Activated CD8-positive, alpha-beta memory T cell treated with anti-CD3 and anti-CD28 coated beads, Interleukin-2, amount 10 ng/mL, durations not matched to agents 7 days and 5 days (primary cell): ENCODE results near the gene DBH. TPM values are rescaled to one million over a fixed set of nuclear protein-coding genes. Genes with fewer than 3 reads are reported as not detected.

Experiments used
- ATAC-seq: fragments of 150-1000 bp; cut with Tn5 transposase; one replicate; pipeline ENCODE4 v1.10.0; 2021; ENCODE audit warnings: moderate library complexity
- CTCF ChIA-PET: fragments of 350-600 bp; sonication (Branson Sonifier 250); formaldehyde crosslinking; loops from one replicate; lab custom pipeline; 2021; ENCODE audit warnings: antibody characterized with exemption; lab: Charles Lee
- DNase-seq: peaks from one replicate; pipeline ENCODE4 v3.0.0-alpha.2; 2020
- H3K27ac Mint-ChIP-seq: one replicate; pipeline ENCODE4 v1.8.0; 2021; ENCODE audit warnings: mild to moderate bottlenecking, mixed read lengths
- H3K27me3 Mint-ChIP-seq: one replicate; pipeline ENCODE4 v1.8.0; 2021; ENCODE audit warnings: mixed read lengths
- H3K36me3 Mint-ChIP-seq: one replicate; pipeline ENCODE4 v1.8.0; 2021; ENCODE audit warnings: mild to moderate bottlenecking, mixed read lengths
- H3K4me1 Mint-ChIP-seq: one replicate; pipeline ENCODE4 v1.8.0; 2021; ENCODE audit warnings: mixed read lengths
- H3K4me3 Mint-ChIP-seq: one replicate; pipeline ENCODE4 v1.8.0; 2021; ENCODE audit warnings: mild to moderate bottlenecking, moderate library complexity, mixed read lengths
- H3K9me3 Mint-ChIP-seq: one replicate; pipeline ENCODE4 v1.8.0; 2022; ENCODE audit warnings: low read depth, mixed read lengths
- total RNA-seq, 2 experiments: library from RNA; stranded (reverse); gene quantifications; one replicate each; pipeline ENCODE4 v1.2.3, GENCODE V29; 2021

The DBH gene
- total RNA-seq, 2 experiments from 2014 or later = not detected

GRCh38 chr9:133658442-133659431 lies 22.6 kb downstream of the DBH start:
- no peak for ATAC-seq
- Mint-ChIP-seq H3K36me3 (no peaks in the 10 kb centered on the region), H3K9me3 (no peaks in the 10 kb centered on the region), H3K4me3 (no peak overlapping the region), H3K27ac (no peak overlapping the region), H3K4me1 (no peaks in the 10 kb centered on the region), H3K27me3 (peaks cover 55% of the 10 kb centered on the region)
- DNase-seq = no peak
- CTCF ChIA-PET = interaction anchor here (0.9 to 1.8 kb wide), 2 partner anchors 18 to 124 kb away, joined by 3 to 4 read pairs; no protein-coding TSS in a partner anchor

DNA sequence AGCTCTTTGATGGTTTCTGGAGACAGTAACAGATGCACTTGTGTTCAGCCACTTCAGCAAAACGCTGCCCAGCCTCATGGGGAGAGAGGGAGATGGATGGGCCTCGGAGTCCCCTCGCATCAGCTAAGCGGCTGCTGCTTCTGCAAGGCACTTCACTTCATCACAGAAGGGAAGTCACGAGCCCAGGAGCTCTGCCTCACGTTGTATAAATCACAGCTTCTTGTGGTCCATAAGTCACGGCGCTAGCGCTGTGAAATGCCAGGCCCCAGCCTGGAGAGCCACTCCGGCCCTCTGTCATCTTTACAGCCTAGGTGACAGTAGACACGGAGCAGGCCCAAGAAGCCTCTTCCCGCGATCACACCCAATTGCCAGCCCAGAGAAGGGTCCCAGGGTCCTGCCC lies 23.4 kb downstream of the DBH start:
- CTCF ChIA-PET = no interaction called here
- Mint-ChIP-seq H3K4me1 (no peaks in the 10 kb centered on the region), H3K27ac (no peak overlapping the region), H3K4me3 (no peak overlapping the region), H3K9me3 (no peaks in the 10 kb centered on the region), H3K27me3 (peaks cover 54% of the 10 kb centered on the region), H3K36me3 (no peaks in the 10 kb centered on the region)
- no peak for ATAC-seq
- no peak for DNase-seq

DNA sequence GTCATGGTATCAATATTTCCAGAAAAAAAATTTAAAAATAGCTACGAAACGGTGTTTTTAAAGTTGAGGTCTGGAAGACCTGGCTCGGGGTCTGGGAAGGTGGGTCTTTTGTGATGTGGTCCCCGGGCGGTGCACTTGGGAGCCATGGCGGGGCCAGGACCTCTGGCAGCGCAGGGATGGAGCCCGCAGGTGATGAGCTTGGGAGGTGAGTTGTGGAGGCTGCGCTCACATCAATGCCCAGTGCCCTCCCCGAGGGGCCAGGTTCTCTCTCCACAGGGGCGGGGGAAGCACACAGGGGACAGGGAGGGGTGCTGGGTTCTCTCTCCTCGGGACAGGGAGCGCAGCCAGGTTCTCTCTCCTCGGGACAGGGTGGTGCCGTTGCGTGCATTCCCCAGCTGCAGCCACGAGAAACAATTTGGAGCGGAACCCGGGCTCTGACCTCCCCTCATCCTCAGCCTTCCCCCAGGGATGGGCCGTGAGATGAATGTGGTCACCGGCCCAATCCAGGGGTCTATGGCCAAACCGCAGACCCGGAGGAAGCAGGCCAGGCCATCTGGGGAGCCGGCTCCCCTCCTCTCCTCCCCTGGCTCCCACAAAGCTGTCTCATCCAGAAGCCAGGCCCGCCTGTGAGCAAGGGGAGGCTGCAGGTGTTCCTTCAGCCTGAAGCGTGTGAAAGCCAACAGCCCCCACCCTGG lies 25.8 kb downstream of the DBH start:
- Mint-ChIP-seq H3K9me3 (no peaks in the 10 kb centered on the region), H3K27me3 (peaks cover 29% of the 10 kb centered on the region), H3K4me1 (no peaks in the 10 kb centered on the region), H3K36me3 (no peaks in the 10 kb centered on the region), H3K4me3 (no peak overlapping the region), H3K27ac (no peak overlapping the region)
- no peak for DNase-seq
- ATAC-seq = no peak
- CTCF ChIA-PET = no interaction called here

GRCh38 chr9:133664173-133665050 lies 28.2 kb downstream of the DBH start:
- Mint-ChIP-seq H3K27me3 (peaks cover 7% of the 10 kb centered on the region), H3K36me3 (no peaks in the 10 kb centered on the region), H3K9me3 (no peaks in the 10 kb centered on the region), H3K4me1 (no peaks in the 10 kb centered on the region), H3K27ac (no peak overlapping the region), H3K4me3 (no peak overlapping the region)
- ATAC-seq (no peak), DNase-seq (no peak)
- CTCF ChIA-PET = interaction anchor here (0.9 kb wide), 1 partner anchor 52 kb away, joined by 3 read pairs; no protein-coding TSS in a partner anchor

- H3K27me3 Mint-ChIP-seq = peaks cover 3% of the 10 kb centered on the region
- DNase-seq (no peak), ATAC-seq (no peak)
- no peaks in the 10 kb centered on the region for H3K9me3 Mint-ChIP-seq
- no peaks in the 10 kb centered on the region for H3K4me1 Mint-ChIP-seq
- no peaks in the 10 kb centered on the region for H3K36me3 Mint-ChIP-seq
- H3K4me3 Mint-ChIP-seq = no peak overlapping the region
- H3K27ac Mint-ChIP-seq = no peak overlapping the region
- CTCF ChIA-PET = no interaction called here
These were observed 28.9 kb downstream of the DBH start for GRCh38 chr9:133665096-133665495.

- Mint-ChIP-seq H3K4me3 (no peak overlapping the region), H3K36me3 (no peaks in the 10 kb centered on the region), H3K27me3 (no peaks in the 10 kb centered on the region), H3K27ac (no peak overlapping the region), H3K9me3 (no peaks in the 10 kb centered on the region), H3K4me1 (no peaks in the 10 kb centered on the region)
- DNase-seq (no peak), ATAC-seq (no peak)
- CTCF ChIA-PET = no interaction called here
These were observed 29.4 kb downstream of the DBH start for GRCh38 chr9:133665535-133665934.

- Mint-ChIP-seq H3K36me3 (no peaks in the 10 kb centered on the region), H3K4me1 (no peaks in the 10 kb centered on the region), H3K27ac (no peak overlapping the region), H3K9me3 (no peaks in the 10 kb centered on the region), H3K27me3 (no peaks in the 10 kb centered on the region), H3K4me3 (no peak overlapping the region)
- CTCF ChIA-PET = no interaction called here
- DNase-seq (no peak), ATAC-seq (no peak)
These were observed 30.2 kb downstream of the DBH start for GRCh38 chr9:133666387-133666786.

DNA sequence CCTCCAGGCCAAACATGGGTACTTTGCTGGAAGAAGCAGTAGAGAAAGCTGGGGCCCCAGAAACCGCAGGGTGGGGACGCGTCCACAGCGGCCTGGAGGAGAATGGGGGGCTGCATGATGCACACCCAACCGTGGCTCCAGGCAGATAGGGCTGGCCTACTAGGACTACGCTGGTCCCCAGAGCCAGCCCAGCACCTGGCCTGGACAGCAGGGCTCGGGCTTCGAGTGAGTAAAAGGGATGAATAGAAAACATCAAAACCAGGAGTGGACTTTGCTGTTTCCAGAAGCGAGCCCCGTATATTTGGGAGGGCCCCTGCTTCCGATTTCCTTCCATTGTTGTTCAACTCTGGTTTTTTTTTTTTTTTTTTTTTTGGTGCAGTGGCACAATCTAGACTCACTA lies 30.7 kb downstream of the DBH start:
- no peak for ATAC-seq
- DNase-seq = no peak
- Mint-ChIP-seq H3K4me1 (no peaks in the 10 kb centered on the region), H3K27me3 (no peaks in the 10 kb centered on the region), H3K4me3 (no peak overlapping the region), H3K9me3 (no peaks in the 10 kb centered on the region), H3K36me3 (no peaks in the 10 kb centered on the region), H3K27ac (no peak overlapping the region)
- CTCF ChIA-PET = no interaction called here

GRCh38 chr9:133667759-133668450 lies 31.7 kb downstream of the DBH start:
- CTCF ChIA-PET = no interaction called here
- H3K4me3 Mint-ChIP-seq = no peak overlapping the region
- H3K9me3 Mint-ChIP-seq = no peaks in the 10 kb centered on the region
- no peak for ATAC-seq
- H3K27me3 Mint-ChIP-seq = no peaks in the 10 kb centered on the region
- DNase-seq = no peak
- H3K27ac Mint-ChIP-seq = no peak overlapping the region
- H3K36me3 Mint-ChIP-seq = no peaks in the 10 kb centered on the region
- no peaks in the 10 kb centered on the region for H3K4me1 Mint-ChIP-seq

- Mint-ChIP-seq H3K9me3 (no peaks in the 10 kb centered on the region), H3K36me3 (no peaks in the 10 kb centered on the region), H3K27ac (no peak overlapping the region), H3K4me3 (no peak overlapping the region), H3K27me3 (no peaks in the 10 kb centered on the region), H3K4me1 (no peaks in the 10 kb centered on the region)
- DNase-seq (no peak), ATAC-seq (no peak)
- CTCF ChIA-PET = no interaction called here
These were observed 33.1 kb downstream of the DBH start for GRCh38 chr9:133669182-133669801.

DNA sequence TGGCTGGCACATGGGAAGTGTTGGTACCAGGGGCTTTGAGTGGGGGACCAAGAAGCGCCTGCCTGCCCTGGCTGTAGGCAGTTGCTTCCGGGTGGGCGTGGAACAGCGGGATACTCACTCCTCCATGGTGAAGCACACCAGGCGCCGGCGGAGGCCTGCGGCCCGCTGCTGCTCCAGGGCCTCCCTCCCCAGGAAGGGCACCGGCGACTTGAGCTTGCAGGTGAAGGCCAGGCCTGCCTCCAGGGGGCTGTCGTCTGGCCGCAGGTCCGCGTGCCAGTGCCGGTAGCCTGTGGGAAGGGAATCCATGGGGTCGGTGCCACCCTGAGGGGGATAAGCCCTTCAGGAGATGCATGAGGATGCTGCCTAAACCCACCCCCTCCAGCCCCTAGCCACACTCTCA lies 34.3 kb downstream of the DBH start:
- DNase-seq (no peak), ATAC-seq (no peak)
- no peaks in the 10 kb centered on the region for H3K36me3 Mint-ChIP-seq
- CTCF ChIA-PET = no interaction called here
- no peak overlapping the region for H3K4me3 Mint-ChIP-seq
- H3K27me3 Mint-ChIP-seq = no peaks in the 10 kb centered on the region
- no peaks in the 10 kb centered on the region for H3K9me3 Mint-ChIP-seq
- no peak overlapping the region for H3K27ac Mint-ChIP-seq
- H3K4me1 Mint-ChIP-seq = peaks cover 3% of the 10 kb centered on the region

- CTCF ChIA-PET = interaction anchor here (0.8 kb wide), 1 partner anchor 12 kb away, joined by 3 read pairs; no protein-coding TSS in a partner anchor
- Mint-ChIP-seq H3K27ac (no peak overlapping the region), H3K36me3 (no peaks in the 10 kb centered on the region), H3K27me3 (no peaks in the 10 kb centered on the region), H3K4me3 (no peak overlapping the region), H3K9me3 (no peaks in the 10 kb centered on the region), H3K4me1 (peaks cover 10% of the 10 kb centered on the region)
- ATAC-seq (no peak), DNase-seq (no peak)
These were observed 35.2 kb downstream of the DBH start for GRCh38 chr9:133671371-133671770.
